ENCODE data around the gene CLPSL2. TPM values are rescaled to one million over a fixed set of nuclear protein-coding genes. Genes with fewer than 3 reads are reported as not detected.
A peak's percentile ranks its signal among the peaks of the same experiment; 100 is the strongest.

Gene CLPSL2, protein sequence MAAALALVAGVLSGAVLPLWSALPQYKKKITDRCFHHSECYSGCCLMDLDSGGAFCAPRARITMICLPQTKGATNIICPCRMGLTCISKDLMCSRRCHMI
- total RNA-seq: not detected

DNA sequence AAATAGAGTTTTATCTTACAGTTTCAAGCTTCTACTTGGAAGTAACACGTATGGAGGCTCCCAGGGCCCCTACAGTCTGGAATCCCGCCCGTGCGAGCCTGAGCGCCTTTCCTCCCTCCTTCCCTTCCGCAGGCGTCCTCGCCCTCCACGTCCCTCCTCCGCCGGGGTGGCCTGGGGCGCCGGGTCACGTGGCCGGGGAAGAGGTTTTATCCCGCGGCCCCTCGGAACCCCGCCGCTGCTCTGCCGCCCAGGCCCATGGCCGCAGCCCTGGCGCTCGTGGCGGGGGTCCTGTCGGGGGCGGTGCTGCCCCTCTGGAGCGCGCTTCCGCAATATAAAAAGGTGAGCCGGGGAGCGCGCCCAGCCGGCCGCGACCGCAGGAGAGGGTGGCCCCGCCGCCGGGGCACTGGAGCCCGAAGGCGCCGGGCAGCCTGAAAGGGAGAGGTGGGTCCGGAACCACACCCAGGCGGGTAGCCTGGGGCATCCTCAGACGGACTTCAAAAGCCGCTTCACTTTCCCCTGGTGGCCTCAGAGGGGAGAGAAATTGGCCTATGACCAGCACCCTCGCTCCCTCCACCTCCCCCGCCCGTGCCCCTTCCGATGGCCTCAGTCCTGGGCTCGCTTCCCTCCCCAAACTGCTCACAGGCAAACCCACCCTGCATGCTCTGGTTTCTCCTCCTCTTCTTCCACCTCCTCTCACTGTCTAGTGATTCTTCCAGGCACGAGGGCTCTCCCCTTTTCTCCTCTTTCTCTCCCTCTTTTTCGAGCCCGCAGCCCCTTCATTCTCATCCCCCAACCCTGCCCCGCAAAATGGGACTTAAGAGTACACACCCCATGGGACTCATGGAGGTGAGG lies at the start of gene CLPSL2:
Gene CLPSL2 (plus strand): TSS at position 235 of the 852 bp plus-strand sequence. CDS start 21 bp downstream, at position 256.
- no peak for DNase-seq (ENCODE audit: low spot score in 2 of 2)
- H3K4me1 ChIP-seq: peaks cover 0 to 9% (median 3%) of the 10 kb centered on the region in 4 donors
- no peak within 1 kb of the TSS for H3K27ac ChIP-seq
- peak within 1 kb of the TSS in 3 of 4 donors; percentile 19 to 44 (median 33) for H3K4me3 ChIP-seq
- TF ChIP-seq EP300 (IDR thresholded peaks at IDR 0.05) (no peak), POLR2A (IDR thresholded peaks at IDR 0.05) (no peak)
- TF ChIP-seq, protein P1, sequence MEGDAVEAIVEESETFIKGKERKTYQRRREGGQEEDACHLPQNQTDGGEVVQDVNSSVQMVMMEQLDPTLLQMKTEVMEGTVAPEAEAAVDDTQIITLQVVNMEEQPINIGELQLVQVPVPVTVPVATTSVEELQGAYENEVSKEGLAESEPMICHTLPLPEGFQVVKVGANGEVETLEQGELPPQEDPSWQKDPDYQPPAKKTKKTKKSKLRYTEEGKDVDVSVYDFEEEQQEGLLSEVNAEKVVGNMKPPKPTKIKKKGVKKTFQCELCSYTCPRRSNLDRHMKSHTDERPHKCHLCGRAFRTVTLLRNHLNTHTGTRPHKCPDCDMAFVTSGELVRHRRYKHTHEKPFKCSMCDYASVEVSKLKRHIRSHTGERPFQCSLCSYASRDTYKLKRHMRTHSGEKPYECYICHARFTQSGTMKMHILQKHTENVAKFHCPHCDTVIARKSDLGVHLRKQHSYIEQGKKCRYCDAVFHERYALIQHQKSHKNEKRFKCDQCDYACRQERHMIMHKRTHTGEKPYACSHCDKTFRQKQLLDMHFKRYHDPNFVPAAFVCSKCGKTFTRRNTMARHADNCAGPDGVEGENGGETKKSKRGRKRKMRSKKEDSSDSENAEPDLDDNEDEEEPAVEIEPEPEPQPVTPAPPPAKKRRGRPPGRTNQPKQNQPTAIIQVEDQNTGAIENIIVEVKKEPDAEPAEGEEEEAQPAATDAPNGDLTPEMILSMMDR (IDR thresholded peaks at IDR 0.05): no peak
- WGBS, 2 donors: 3% methylated on average over 25 to 52 of the region's 56 CpGs
- no peaks in the 10 kb centered on the region for H3K36me3 ChIP-seq
- no peaks in the 10 kb centered on the region for H3K9me3 ChIP-seq
- H3K27me3 ChIP-seq: peaks cover 0 to 47% of the 10 kb centered on the region in 2 donors

DNA sequence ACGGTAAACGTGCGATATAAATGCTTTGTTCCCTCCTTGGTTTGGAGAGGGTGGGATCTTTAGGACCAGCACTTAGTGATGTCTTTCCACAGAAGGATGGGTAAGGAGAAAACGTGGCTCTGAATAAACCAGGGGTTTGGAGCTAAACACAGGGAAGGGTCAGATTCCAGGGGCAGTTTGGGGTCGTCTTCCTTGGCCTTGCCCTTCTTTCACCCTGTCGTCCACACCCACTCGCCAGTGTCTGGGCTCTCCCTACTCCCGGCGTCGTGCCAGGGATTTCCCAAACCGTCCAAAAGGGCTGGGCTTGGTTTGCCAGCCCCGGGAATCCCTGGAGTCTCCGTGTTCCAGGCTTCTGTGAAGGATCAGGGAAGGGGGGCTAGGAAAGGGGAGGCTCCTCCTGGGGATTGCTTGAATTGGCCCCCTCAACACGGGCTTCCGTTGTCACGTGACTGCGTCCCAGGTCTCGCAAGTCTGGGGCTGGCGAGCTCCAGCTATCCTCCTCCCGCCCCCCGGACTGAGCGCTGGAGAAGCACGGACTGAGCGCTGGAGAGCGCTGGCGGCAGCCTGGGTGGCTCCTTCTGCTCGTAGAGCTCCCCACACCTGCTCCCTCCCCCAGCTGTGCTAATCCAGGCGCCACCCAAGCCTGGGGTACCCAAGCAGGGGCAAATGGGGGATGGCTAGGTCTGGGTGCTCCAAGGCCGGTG lies 49.0 kb upstream of the CLPSL2 start:
- Histone ChIP-seq H3K36me3 (no peaks in the 10 kb centered on the region), H3K4me3 (peak overlapping the region; percentile 31 to 59 (median 46)), H3K27me3 (no peaks in the 10 kb centered on the region), H3K27ac (peak overlapping the region; percentile 98 to 100 (median 100)), H3K9me3 (no peaks in the 10 kb centered on the region), H3K4me1 (peaks cover 12 to 89% (median 78%) of the 10 kb centered on the region in 4 donors)
- peak in 1 of 2 donors; percentile 36 for TF ChIP-seq EP300 (IDR thresholded peaks at IDR 0.05)
- peak; percentile 54 to 62 for TF ChIP-seq POLR2A (IDR thresholded peaks at IDR 0.05)
- TF ChIP-seq, protein P1 (IDR thresholded peaks at IDR 0.05): peak in 1 of 5 experiments; percentile 23
- DNase-seq (ENCODE audit: low spot score in 2 of 2): peak; percentile 88 to 89
- WGBS, 2 donors: 8 to 10% methylated on average over 22 to 27 of the region's 29 CpGs

DNA sequence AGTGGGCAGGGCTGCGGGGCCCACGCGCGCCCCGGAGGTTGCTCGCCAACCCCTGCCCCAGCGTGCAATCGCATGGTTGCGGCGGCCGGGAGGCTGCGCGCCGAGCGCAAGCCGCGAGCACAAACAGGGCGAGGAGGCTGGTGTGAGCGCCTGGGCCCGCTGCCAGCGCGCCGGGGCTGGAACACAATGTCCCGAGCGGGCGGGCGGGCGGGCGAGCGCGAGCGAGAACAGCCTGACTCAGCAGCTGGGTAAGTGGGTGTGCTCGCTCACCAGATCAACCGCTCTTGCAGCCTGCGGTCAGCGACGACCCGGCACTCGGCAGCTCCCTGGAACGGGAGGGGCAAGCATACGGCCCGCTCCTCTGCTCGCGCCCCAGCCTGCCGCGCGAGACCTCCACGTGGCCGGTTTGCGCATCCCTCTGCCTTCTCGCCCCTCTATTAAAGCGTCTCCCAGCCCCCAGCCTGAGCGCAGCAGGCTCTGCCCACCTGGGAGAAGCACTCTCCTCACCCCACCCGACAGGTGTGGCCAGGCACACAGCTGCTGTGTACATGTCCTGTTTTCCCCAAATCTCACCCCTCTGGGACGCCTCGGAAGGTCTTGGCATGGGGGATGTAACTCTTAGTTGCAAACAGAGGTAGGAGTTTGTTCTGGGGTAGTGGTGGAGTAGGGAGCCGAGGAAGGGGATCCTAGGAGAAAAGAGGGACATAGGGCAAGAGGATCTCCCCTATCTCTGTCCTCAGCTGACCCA lies 48.3 kb upstream of the CLPSL2 start:
- no peaks in the 10 kb centered on the region for H3K36me3 ChIP-seq
- peak overlapping the region; percentile 31 to 59 (median 46) for H3K4me3 ChIP-seq
- peaks cover 17 to 89% (median 79%) of the 10 kb centered on the region in 4 donors for H3K4me1 ChIP-seq
- TF ChIP-seq, protein P1 (IDR thresholded peaks at IDR 0.05): peak in 2 of 5 experiments; percentile 46 to 58
- TF ChIP-seq EP300 (IDR thresholded peaks at IDR 0.05): peak; percentile 96 to 99
- TF ChIP-seq POLR2A (IDR thresholded peaks at IDR 0.05): peak; percentile 52 to 71
- no peaks in the 10 kb centered on the region for H3K9me3 ChIP-seq
- DNase-seq (ENCODE audit: low spot score in 2 of 2): peak; percentile 89 to 91
- H3K27ac ChIP-seq: peak overlapping the region; percentile 98 to 100 (median 100)
- no peaks in the 10 kb centered on the region for H3K27me3 ChIP-seq
- 2 to 26% methylated on average over 3 to 45 of the region's 57 CpGs for WGBS, 2 donors

DNA sequence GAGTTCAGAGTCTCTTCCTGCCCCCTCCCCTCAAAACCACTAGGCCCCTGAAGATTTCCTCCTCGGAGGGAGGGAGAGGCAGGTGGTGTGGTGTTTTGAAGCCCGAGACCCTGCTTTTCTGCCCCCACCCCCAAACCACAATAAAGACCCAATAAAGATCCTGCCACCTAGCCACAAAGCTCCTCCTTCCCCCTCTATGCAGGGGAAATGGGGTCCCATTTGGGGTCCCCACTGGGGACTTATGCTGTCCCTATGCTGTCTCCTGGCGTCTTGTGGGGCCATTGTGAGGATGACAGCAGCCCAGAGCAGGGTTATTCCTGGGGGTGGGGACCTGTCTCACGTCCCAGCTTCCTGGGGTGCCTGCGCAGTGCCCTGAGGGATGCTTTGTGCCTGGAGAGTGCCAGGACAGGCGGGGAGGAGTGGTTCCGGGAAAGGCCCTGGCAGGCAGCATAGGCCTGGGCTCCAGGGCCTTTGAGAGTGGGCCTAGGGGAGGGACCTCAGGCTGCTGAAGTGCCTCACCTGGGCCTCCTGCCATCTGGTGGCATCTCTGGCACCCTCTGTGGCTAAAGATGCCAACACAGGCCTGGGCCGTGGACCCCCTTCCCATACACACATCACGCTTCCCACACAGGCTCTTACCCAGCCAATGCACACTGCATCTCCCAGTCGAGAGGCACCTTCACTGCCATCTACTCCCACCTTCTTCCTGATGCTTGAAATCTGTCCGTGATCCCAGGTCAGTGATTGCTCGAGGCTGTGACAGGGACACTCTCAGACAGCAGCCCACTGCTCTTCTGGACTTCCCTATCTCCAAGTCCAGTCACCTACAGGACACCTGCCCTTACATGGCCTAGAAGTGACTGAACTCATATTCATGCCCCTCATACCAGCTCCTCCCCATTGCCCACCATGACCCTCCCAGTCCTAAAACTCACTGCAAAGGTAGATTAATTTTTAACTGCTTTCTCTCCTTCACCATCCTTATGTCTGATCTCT lies 47.4 kb upstream of the CLPSL2 start:
- Histone ChIP-seq H3K4me1 (peaks cover 17 to 89% (median 79%) of the 10 kb centered on the region in 4 donors), H3K9me3 (no peaks in the 10 kb centered on the region), H3K27ac (peak overlapping the region; percentile 98 to 100 (median 100)), H3K27me3 (no peaks in the 10 kb centered on the region), H3K36me3 (no peaks in the 10 kb centered on the region), H3K4me3 (peak overlapping the region in 2 of 4 donors; percentile 23 to 56)
- DNase-seq (ENCODE audit: low spot score in 2 of 2): no peak
- 68 to 78% methylated on average over 8 to 12 of the region's 12 CpGs for WGBS, 2 donors
- TF ChIP-seq, protein P1 (IDR thresholded peaks at IDR 0.05): no peak
- TF ChIP-seq EP300 (IDR thresholded peaks at IDR 0.05) (peak in 1 of 2 donors; percentile 31), POLR2A (IDR thresholded peaks at IDR 0.05) (no peak)

Data from tibial nerve (tissue), 4 donors.